Sigmoid colon (tissue), 7 donors: Measurements from ENCODE around the gene PCYOX1L. TPM values are rescaled to one million over a fixed set of nuclear protein-coding genes. Genes with fewer than 3 reads are reported as not detected.

Experiments
- DNase-seq: peaks from one replicate; pipeline ENCODE4 v3.0.0-alpha.2; 2019
- H3K27ac ChIP-seq, 4 donors: fragments of 200-600 bp; sonication (generic); one replicate each; pipeline ENCODE4 v1.5.1; 2016 to 2019; ENCODE audit warnings: mild to moderate bottlenecking in 1 of 4
- H3K27me3 ChIP-seq, 3 donors: fragments of 200-600 bp; sonication (generic); one replicate each; pipeline ENCODE4 v1.5.1; 2019; ENCODE audit warnings: mild to moderate bottlenecking in 1 of 3
- H3K36me3 ChIP-seq, 4 donors: fragments of 200-600 bp; sonication (generic); one replicate each; pipeline ENCODE4 v1.5.1; 2016 to 2019
- H3K4me1 ChIP-seq, 4 donors: fragments of 200-600 bp; sonication (generic); one replicate each; pipeline ENCODE4 v1.5.1; 2017 to 2019
- H3K4me3 ChIP-seq, 4 donors: fragments of 200-600 bp; sonication (generic); one replicate each; pipeline ENCODE4 v1.5.1; 2017 to 2019; ENCODE audit warnings: mild to moderate bottlenecking in 2 of 4, moderate library complexity in 1 of 4
- H3K9me3 ChIP-seq, 4 donors: fragments of 200-600 bp in 3 of 4; sonication (generic) in 3 of 4; one replicate each; pipeline versions ENCODE4 v1.5.1 to v1.6.1; 2013 to 2019
- CTCF ChIP-seq, 4 experiments: fragments of 450-650 bp in 3 of 4; fragments of 200-600 bp in 1 of 4; IDR thresholded peaks; one replicate each; pipeline ENCODE4 v1.5.1; 2016 to 2019; ENCODE audit warnings: antibody characterized with exemption in 4 of 4, mild to moderate bottlenecking in 3 of 4, moderate library complexity in 2 of 4
- EP300 ChIP-seq, 4 donors: sonication (generic); formaldehyde crosslinking; IDR thresholded peaks; one replicate each; pipeline ENCODE4 v1.6.1; 2017; ENCODE audit warnings: antibody characterized with exemption in 4 of 4
- POLR2A ChIP-seq, 2 donors: fragments of 450-650 bp; IDR thresholded peaks; one replicate each; pipeline ENCODE4 v1.6.1; 2016; ENCODE audit warnings: antibody characterized with exemption in 2 of 2, mild to moderate bottlenecking in 2 of 2, moderate library complexity in 2 of 2
- POLR2AphosphoS5 ChIP-seq, 4 donors: sonication (generic); formaldehyde crosslinking; IDR thresholded peaks; one replicate each; pipeline ENCODE4 v1.6.1; 2017; ENCODE audit warnings: antibody characterized with exemption in 4 of 4
- WGBS, 2 donors: extraction: QIAGEN DNeasy Blood & Tissue Kit; methylation state at CpG; one replicate each; pipeline ENCODE4 v1.1.7; 2013; 5-methylcytosine and 5-hydroxymethylcytosine counted together
- intact Hi-C: fragments of 100-400 bp; cut with DNase I; formaldehyde crosslinking; loops from one replicate; pipeline ENCODE4 v1.15.1; 2023
- polyA plus RNA-seq, 3 donors: library from polyadenylated mRNA; stranded (reverse); fragments of 200-250 nt; gene quantifications; one replicate each; pipeline ENCODE4 v1.2.3, GENCODE V29; 2013
- total RNA-seq, 4 donors: library from RNA; depleted of rRNA; stranded (reverse); fragments of >200 nt; gene quantifications; one replicate each; pipeline ENCODE4 v1.1.0, GENCODE V29; 2016
- donor health status: healthy with polysubstance abuse.
- donor health status: Bipolar disorder and iron deficiency.
- donor health status: healthy.

Gene PCYOX1L
- total and polyA plus RNA-seq, 7 donors = 0.69 to 7.4 (median 3.3) TPM

GRCh38 chr5:149367972-149368645 lies 10.3 kb downstream of the PCYOX1L start:
- H3K4me1 ChIP-seq = peaks cover 0 to 44% (median 40%) of the 10 kb centered on the region in 4 donors

GRCh38 chr5:149370878-149371277 lies 13.0 kb downstream of the PCYOX1L start:
- WGBS, 2 donors = 69 to 81% methylated on average over 2 of the region's 2 CpGs

More at GRCh38 chr5:149367972-149368645, 10.3 kb downstream of the PCYOX1L start:
- intact Hi-C loops = loop anchor here (5.0 kb wide), 2 partner anchors 51 to 194 kb away; no protein-coding TSS in a partner anchor
- no peak for TF ChIP-seq CTCF (IDR thresholded peaks at IDR 0.05)
- no peak for TF ChIP-seq POLR2A (IDR thresholded peaks at IDR 0.05)
- no peak for TF ChIP-seq EP300 (IDR thresholded peaks at IDR 0.05)
- no peak for TF ChIP-seq POLR2AphosphoS5 (IDR thresholded peaks at IDR 0.05)
- Histone ChIP-seq H3K27ac (peak overlapping the region; percentile 59 to 80 (median 69)), H3K4me3 (peak overlapping the region in 2 of 4 donors; percentile 15 to 20), H3K9me3 (no peaks in the 10 kb centered on the region), H3K27me3 (no peaks in the 10 kb centered on the region), H3K36me3 (no peaks in the 10 kb centered on the region)
- DNase-seq = no peak
- 94 to 95% methylated on average over 22 of the region's 22 CpGs for WGBS, 2 donors

DNA sequence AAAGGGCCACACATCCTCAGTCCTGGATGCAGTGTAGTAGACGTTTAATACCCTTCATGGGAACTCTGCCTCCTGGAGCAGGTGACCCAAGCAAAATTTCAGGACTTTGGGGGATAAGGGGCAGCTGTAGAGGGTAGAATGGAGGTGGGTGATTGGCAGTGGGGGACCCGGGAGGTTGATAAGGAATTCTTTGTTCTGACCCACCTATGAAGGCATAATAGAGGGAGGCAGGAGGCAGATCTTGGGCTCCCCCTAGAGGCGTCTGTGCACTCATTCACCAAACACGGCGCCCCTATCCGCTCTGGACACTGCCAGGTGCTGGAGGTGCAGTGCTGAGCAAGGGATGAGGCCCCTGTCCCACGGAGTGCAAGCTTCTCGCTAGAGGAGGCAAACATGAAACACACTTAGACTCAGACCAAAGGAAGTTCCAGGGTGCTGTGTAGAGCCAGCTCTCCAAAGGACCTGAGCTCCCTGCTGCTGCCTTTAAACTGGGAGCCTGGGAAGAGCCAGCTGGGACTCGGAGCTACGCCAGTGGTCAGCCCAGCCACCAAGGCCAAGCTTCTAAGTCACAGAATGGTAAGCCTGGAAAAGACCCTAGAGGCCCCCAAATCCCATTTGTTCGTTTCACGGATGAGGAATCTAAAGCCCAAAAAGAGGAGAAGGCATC lies 13.6 kb downstream of the PCYOX1L start:
- Histone ChIP-seq H3K27me3 (no peaks in the 10 kb centered on the region), H3K4me3 (no peak overlapping the region), H3K27ac (peak overlapping the region; percentile 41 to 80 (median 72)), H3K9me3 (no peaks in the 10 kb centered on the region), H3K36me3 (no peaks in the 10 kb centered on the region), H3K4me1 (peaks cover 0 to 45% (median 40%) of the 10 kb centered on the region in 4 donors)
- no peak for DNase-seq
- peak; percentile 39 to 67 (median 61) for TF ChIP-seq CTCF (IDR thresholded peaks at IDR 0.05)
- no peak for TF ChIP-seq POLR2AphosphoS5 (IDR thresholded peaks at IDR 0.05)
- TF ChIP-seq EP300 (IDR thresholded peaks at IDR 0.05) = no peak
- TF ChIP-seq POLR2A (IDR thresholded peaks at IDR 0.05) = no peak
- intact Hi-C loops = no loop called here
- 31 to 44% methylated on average over 12 of the region's 12 CpGs for WGBS, 2 donors

More at GRCh38 chr5:149370878-149371277, 13.0 kb downstream of the PCYOX1L start:
- Histone ChIP-seq H3K27ac (peak overlapping the region; percentile 41 to 80 (median 72)), H3K9me3 (no peaks in the 10 kb centered on the region), H3K36me3 (no peaks in the 10 kb centered on the region), H3K4me3 (no peak overlapping the region), H3K4me1 (peaks cover 0 to 45% (median 40%) of the 10 kb centered on the region in 4 donors), H3K27me3 (no peaks in the 10 kb centered on the region)
- intact Hi-C loops = no loop called here
- TF ChIP-seq EP300 (IDR thresholded peaks at IDR 0.05) (no peak), POLR2A (IDR thresholded peaks at IDR 0.05) (no peak), CTCF (IDR thresholded peaks at IDR 0.05) (no peak), POLR2AphosphoS5 (IDR thresholded peaks at IDR 0.05) (no peak)
- DNase-seq = no peak

GRCh38 chr5:149372076-149372795 lies 14.4 kb downstream of the PCYOX1L start:
- Histone ChIP-seq H3K9me3 (no peaks in the 10 kb centered on the region), H3K27ac (peak overlapping the region; percentile 41 to 80 (median 72)), H3K4me3 (no peak overlapping the region), H3K36me3 (no peaks in the 10 kb centered on the region), H3K27me3 (no peaks in the 10 kb centered on the region), H3K4me1 (peaks cover 0 to 40% (median 37%) of the 10 kb centered on the region in 4 donors)
- no peak for DNase-seq
- 82 to 90% methylated on average over 4 of the region's 4 CpGs for WGBS, 2 donors
- TF ChIP-seq POLR2A (IDR thresholded peaks at IDR 0.05) (no peak), POLR2AphosphoS5 (IDR thresholded peaks at IDR 0.05) (no peak), CTCF (IDR thresholded peaks at IDR 0.05) (no peak), EP300 (IDR thresholded peaks at IDR 0.05) (no peak)
- intact Hi-C loops = no loop called here
